ENCODE results near the gene KMO.
A peak's percentile ranks its signal among the peaks of the same experiment; 100 is the strongest.

KMO gene

GRCh38 chr1:241532162-241532531 is at the start of gene KMO:
Gene KMO (plus strand): TSS chr1:241532378. CDS start chr1:241532445, 67 bp downstream.
- DNase-seq (ENCODE audit: low spot score): no peak

GRCh38 chr1:241482761-241483250 is 49.4 kb upstream of the KMO start:
- DNase-seq (ENCODE audit: low spot score): peak; percentile 52

- no peak for DNase-seq (ENCODE audit: low spot score)
Observed at GRCh38 chr1:241485145-241485544, 47.0 kb upstream of the KMO start.

- no peak for DNase-seq (ENCODE audit: low spot score)
Observed at GRCh38 chr1:241485554-241485992, 46.6 kb upstream of the KMO start.

GRCh38 chr1:241488739-241489138 is 43.4 kb upstream of the KMO start:
- DNase-seq (ENCODE audit: low spot score): no peak

- no peak for DNase-seq (ENCODE audit: low spot score)
Observed at GRCh38 chr1:241495741-241496140, 36.4 kb upstream of the KMO start.

- no peak for DNase-seq (ENCODE audit: low spot score)
Observed at GRCh38 chr1:241499910-241500309, 32.3 kb upstream of the KMO start.

GRCh38 chr1:241503444-241503843 is 28.7 kb upstream of the KMO start:
- peak; percentile 49 for DNase-seq (ENCODE audit: low spot score)

GRCh38 chr1:241507189-241507863 is 24.9 kb upstream of the KMO start:
- no peak for DNase-seq (ENCODE audit: low spot score)

- DNase-seq (ENCODE audit: low spot score): no peak
Observed at GRCh38 chr1:241513378-241513777, 18.8 kb upstream of the KMO start.

GRCh38 chr1:241518476-241519307 is 13.5 kb upstream of the KMO start:
- peak; percentile 26 for DNase-seq (ENCODE audit: low spot score)

- peak; percentile 99 for DNase-seq (ENCODE audit: low spot score)
Observed at GRCh38 chr1:241519308-241520079, 12.7 kb upstream of the KMO start, which contains the start of gene FH. Gene FH (minus strand): TSS chr1:241519755. CDS start chr1:241519722, 33 bp downstream.

- no peak for DNase-seq (ENCODE audit: low spot score)
Observed at GRCh38 chr1:241520080-241520465, 12.1 kb upstream of the KMO start.

GRCh38 chr1:241521718-241522117 is 10.5 kb upstream of the KMO start:
- no peak for DNase-seq (ENCODE audit: low spot score)

- DNase-seq (ENCODE audit: low spot score): no peak
Observed at GRCh38 chr1:241525026-241525425, 7.2 kb upstream of the KMO start.

- DNase-seq (ENCODE audit: low spot score): no peak
Observed at GRCh38 chr1:241527146-241527545, 5.0 kb upstream of the KMO start.

GRCh38 chr1:241531195-241532161 is 700 bp upstream of the KMO start:
- peak; percentile 57 for DNase-seq (ENCODE audit: low spot score)

- no peak for DNase-seq (ENCODE audit: low spot score)
Observed at GRCh38 chr1:241532864-241533263, 686 bp downstream of the KMO start.

- no peak for DNase-seq (ENCODE audit: low spot score)
Observed at GRCh38 chr1:241533326-241534115, 1.3 kb downstream of the KMO start.

GRCh38 chr1:241536304-241536703 is 4.1 kb downstream of the KMO start:
- DNase-seq (ENCODE audit: low spot score): no peak
